GM19324 (cell line): Measurements from ENCODE around the gene XIST.
"Not testable (repeated sequence)": the region's sequence is repeated elsewhere in the genome, so short reads cannot be mapped to it uniquely, and the experiment has no call there.

ENCODE experiments used
- ATAC-seq: cut with Tn5 transposase; IDR thresholded peaks from one replicate; pipeline ENCODE4 v1.9.1; 2021; ENCODE audit warnings: mild to moderate bottlenecking, moderate library complexity; ENCODE audit not compliant: unreplicated experiment, low FRiP score

Gene XIST

DNA sequence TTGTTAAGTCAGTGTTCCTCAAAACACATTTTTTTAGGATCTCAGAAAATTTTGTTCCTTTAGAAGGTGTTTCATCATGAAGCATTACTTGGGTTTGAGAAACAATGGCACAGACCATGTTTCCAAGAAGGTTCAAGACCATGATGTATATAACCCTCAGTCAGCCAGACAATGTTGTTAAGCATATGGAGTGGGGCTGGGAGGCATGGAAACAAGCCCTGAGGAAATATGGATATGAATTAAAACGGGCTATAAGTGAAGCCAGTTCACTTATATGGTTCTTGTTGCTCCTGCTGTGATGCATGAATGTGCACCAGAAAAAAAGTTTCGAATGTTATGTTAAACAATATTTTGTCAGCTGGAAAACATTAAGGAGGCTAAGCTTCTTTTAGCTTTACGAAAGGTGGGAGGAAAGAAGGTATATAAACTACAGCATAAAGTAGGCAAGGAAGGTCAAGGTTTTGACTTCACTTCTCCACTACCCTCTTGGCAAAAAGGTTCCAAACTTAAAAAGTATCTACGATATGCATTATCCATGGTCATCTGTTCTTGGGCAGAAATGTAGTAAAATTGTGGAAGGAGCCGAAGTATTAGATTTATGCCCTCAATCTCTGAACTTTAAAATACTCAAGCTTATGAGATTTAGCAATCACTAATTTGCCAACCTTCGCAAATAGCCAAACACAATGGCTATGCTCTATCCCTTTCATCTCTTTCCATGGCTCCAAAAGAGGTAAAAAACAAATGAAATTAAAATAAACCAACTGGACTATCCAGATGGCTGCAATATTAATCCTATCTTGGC, 12.2 kb downstream of the XIST start:
- ATAC-seq: no peak

- no peak for ATAC-seq
These were observed 13.4 kb downstream of the XIST start for GRCh38 chrX:73839152-73839551.

- no peak for ATAC-seq
These were observed 14.4 kb downstream of the XIST start for GRCh38 chrX:73838123-73838522.

DNA sequence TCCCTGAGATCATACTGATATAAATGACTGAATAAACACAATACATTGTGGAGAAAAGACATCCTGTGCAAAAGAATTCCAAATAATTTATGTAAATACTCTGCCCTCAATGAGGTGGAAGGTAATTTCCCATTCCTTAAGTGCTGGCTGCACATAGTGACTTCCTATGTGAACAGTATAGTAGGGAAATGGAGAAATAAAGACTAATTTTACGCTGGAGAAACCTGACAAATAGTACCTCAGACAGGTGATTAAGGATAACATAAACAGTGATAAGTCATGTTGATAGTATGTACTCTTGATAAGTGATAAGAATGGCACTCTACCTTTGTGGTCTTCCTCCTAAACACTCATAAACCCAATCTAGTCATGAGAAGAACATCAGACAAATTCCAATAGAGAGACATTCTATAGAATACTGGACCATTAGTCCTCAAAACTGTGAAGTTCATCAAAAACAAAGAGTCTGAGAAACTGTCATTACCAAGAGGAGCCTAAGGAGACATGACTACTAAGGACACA, 15.5 kb downstream of the XIST start:
- no peak for ATAC-seq

DNA sequence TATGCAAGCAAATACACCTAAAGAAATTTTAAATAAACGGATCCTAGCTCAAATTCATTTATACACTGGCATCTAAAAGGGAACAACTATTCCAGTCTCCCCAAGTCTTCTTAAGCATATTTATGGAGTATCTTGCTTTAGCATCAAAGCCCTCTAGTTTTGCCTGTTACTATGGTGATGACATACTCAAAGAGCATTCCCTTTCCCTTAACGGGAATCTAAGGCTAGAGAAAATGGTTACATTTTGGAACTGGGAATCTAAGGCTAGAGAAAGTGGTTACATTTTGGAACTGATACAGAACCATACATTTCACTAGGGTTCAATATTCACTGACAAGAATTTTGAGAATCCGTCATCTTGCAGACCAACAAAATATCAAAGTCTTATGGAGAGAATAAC, 18.3 kb downstream of the XIST start:
- ATAC-seq: no peak

- no peak for ATAC-seq
These were observed 20.2 kb downstream of the XIST start for GRCh38 chrX:73832319-73832718.

- ATAC-seq: no peak
These were observed 21.0 kb downstream of the XIST start for GRCh38 chrX:73831500-73831899.

DNA sequence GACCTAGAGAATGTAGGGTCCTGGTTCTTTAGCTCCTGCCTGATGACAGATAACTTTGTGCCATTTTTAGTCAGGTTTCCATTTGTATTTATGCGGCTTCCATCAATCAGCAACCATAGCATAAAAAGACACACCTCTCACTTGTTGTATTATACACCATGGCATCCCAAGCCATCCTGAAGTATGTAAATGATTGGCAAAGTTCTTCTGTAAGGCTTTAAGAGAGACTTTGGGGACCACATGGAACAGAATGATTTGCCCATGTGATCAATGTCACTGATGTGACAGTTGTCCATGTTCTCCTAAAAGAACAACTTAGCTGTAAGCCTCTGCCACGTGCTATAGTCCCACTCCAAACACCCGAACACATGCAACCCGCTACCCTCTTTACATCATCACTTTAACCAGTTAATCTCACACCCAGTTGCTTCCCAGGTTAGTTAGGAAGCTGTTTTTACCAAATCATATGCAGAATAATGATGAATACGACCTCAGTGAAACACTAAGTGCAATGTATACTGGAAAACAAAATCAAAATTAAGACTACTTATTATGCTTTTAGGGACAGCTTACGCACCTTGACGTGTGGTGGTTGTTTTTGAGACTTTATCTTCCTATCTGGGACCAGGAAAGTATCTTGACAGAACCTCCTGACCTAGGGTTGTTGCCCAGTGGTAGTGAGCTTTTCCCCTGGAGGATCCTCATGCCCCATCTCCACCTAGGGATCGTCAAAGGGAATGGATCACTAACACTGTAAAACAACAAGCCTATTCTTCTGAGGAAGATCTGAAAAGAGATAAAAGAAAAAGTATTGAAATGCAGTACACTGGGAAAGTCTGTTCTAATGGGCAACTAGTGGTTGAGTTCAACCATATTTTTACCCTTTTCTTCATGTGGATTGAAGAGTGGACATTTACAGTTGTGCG, 21.8 kb downstream of the XIST start:
- ATAC-seq: no peak

GRCh38 chrX:73829890-73830466, 22.5 kb downstream of the XIST start:
- ATAC-seq: no peak

DNA sequence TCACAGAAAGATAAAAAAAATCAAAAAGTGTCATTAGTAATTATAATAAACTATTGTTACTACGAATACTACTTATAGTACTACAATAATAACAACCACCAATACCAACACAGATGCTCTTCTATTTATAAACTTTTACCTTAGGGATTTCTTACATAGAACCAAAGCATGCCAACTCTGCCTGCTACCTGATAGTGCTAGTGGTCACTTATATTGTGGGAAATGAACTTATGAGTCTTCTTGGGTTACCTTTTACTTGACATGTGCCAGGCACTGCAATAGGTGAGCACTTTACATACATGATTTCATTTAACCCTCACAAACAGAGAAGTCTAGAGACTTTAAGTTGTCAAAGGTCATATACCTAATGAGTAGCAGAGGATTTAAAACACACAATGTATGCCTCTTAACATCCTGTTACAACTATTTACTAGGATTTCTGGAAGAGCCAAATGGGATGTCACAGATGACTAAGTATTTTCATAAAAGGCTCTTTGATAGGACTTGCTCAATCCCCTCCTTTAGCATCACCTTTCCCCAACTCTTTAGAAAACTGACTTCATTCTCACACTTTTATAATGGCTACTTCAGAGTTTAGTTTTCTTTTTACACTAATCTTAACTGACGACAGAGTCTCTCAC, 24.3 kb downstream of the XIST start:
- ATAC-seq: no peak

GRCh38 chrX:73827406-73827805, 25.1 kb downstream of the XIST start:
- ATAC-seq: no peak

GRCh38 chrX:73826996-73827395, 25.5 kb downstream of the XIST start:
- ATAC-seq: no peak

GRCh38 chrX:73825569-73825968, 26.9 kb downstream of the XIST start:
- ATAC-seq: no peak

GRCh38 chrX:73823473-73824004, 29.0 kb downstream of the XIST start:
- ATAC-seq: no peak

DNA sequence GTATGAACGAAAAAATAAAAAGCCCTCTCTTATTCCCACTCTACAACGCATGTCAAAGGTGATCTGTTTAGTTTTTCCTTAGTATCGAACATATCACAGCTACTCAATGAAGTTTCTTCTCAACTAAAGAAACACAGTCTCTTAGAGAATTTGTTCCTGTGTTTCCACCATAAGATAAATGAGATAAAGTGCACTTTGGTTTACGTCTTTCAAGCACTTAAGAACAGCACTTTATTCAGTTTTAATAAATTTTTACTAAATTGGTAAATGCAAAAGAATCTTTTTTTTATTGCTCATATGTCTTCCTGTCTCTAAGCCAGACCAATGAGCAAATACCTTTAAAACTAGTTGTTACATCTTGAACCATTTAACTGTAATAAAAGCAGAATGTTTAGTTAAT, 29.7 kb downstream of the XIST start:
- ATAC-seq: no peak

- no peak for ATAC-seq
These were observed 30.5 kb downstream of the XIST start for GRCh38 chrX:73821921-73822559.

DNA sequence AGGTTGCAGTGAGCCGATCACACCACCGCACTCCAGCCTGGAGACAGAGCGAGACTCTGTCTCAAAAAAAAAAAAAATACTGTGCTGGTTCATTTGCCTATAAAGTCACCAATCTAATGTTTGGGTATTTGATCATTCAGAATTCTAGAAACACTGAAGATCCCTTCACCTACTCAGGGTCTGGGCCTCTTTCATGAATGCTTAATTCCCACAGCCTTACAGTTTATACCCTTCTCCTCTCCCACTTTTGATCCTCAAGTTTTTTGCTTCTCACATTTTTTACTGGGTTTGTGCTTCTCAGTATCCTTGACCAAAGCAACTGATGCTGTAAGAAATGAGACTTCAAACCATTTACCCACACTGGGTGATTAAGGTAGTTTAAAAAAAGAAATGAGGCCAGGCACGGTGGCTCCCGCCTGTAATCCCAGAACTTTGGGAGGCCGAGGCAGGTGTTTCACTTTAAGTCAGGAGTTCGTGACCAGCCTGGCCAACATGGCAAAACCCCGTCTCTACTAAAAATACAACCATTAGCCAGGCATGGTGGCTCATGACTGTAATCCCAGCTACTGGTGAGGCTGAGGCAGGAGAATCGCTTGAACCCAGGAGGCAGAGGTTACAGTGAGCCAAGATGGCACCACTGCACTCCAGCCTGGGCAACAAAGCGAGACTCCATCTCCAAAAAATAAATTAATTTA, 32.5 kb downstream of the XIST start:
- not testable (repeated sequence) for ATAC-seq

- no peak for ATAC-seq
These were observed 34.1 kb downstream of the XIST start for GRCh38 chrX:73818200-73819116.
